NB4 (cell line): ENCODE data around the gene SALL3.

Experiments used
- MYC ChIP-seq: IDR thresholded peaks from 2 replicates; pipeline ENCODE4 v1.6.1; 2011; ENCODE audit warnings: low read depth, low read length
- TF ChIP-seq, protein P1 (sequence below): IDR thresholded peaks from one replicate; pipeline ENCODE4 v1.5.1; 2012; ENCODE audit warnings: low read depth, low read length

DNA sequence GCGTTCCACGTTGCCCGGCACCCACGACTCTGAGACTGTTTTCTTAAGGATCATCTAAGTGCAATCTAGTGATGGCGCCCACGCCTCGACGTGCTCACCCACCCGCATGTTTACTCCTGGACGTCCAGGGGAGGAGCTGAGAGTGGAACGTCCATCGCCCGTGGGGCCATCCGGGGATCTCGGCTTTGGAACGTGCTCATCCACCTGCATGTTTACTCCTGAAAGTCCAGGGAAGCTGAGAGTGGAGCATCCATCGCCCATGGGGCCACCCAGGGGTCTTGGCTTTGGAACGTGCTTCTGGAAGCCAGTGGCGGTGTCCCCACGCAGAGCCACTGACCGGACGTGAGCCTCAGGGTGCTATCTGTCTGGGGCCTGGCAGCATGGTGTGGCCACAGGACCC, 45.6 kb upstream of the SALL3 start:
- TF ChIP-seq, protein P1, sequence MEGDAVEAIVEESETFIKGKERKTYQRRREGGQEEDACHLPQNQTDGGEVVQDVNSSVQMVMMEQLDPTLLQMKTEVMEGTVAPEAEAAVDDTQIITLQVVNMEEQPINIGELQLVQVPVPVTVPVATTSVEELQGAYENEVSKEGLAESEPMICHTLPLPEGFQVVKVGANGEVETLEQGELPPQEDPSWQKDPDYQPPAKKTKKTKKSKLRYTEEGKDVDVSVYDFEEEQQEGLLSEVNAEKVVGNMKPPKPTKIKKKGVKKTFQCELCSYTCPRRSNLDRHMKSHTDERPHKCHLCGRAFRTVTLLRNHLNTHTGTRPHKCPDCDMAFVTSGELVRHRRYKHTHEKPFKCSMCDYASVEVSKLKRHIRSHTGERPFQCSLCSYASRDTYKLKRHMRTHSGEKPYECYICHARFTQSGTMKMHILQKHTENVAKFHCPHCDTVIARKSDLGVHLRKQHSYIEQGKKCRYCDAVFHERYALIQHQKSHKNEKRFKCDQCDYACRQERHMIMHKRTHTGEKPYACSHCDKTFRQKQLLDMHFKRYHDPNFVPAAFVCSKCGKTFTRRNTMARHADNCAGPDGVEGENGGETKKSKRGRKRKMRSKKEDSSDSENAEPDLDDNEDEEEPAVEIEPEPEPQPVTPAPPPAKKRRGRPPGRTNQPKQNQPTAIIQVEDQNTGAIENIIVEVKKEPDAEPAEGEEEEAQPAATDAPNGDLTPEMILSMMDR, result no peak
- TF ChIP-seq MYC, result no peak
